ENCODE measurements around the gene TMEM150C.

Gene TMEM150C

DNA sequence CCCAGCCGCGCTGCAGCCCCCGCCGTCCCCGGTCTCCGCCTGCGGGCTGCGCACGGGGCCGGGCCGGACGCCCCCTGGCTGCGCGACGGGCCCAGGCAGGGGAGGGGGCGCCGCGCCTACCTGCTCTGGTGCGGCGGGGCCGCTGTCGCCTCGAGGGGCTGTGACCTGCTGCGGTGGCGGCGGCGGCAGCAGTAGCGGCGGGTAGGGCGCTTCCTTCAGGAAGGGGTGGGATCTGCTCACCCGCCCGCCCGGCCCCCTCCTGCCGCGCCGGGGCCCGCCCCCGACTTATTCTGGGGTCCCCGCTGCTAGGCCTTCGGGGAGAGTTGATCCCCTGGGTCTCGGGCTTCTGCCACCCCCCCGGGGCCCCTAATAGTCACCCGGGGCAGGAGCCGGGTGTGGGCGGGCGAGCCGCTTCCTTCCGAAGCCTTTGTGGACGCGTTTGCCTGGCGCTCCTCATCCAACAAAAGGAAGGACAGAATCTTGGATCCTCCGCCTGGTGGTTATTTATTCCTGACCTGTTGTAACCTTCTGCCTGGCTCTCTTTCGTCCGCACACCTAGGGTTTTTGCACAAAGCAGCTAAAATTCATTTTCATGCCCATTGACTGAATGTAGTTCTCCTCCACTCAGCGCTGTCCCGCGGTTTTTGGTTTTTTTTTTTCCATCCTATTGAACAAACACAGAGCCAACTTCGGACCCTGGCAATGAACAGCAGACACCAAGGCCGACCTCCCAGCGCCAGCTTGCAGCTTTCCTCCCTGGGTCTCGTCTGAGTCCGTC, at the start of gene TMEM150C:
Gene TMEM150C (minus strand): TSS at position 203 of the 778 bp plus-strand sequence. CDS start 57,331 bp downstream, outside the sequence.
- no peak for DNase-seq (ENCODE audit: low read depth)

GRCh38 chr4:82611527-82611926, 49.7 kb upstream of the TMEM150C start:
- no peak for DNase-seq (ENCODE audit: low read depth)

DNA sequence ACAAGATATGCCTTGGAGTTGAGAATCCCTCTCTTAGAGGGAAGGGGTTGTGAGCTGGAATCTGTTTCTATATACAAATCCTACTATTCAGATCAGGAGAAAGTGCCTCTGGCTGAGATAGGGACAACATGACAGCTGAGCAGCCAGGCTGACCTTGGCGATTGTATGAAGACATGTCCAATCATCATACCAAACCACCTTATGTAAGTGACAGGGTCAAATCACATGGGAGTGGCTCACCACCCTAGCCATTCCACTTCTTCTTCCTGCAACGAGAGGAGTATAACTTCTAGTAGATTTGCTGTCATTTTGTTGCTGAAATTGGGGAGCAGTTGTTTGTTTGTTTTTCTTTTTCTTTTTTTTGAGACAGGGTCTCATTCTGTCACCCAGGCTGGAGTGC, 48.3 kb upstream of the TMEM150C start:
- no peak for DNase-seq (ENCODE audit: low read depth)

- no peak for DNase-seq (ENCODE audit: low read depth)
Measured at GRCh38 chr4:82606622-82607021, 44.8 kb upstream of the TMEM150C start.

GRCh38 chr4:82604522-82604921, 42.7 kb upstream of the TMEM150C start:
- no peak for DNase-seq (ENCODE audit: low read depth)

DNA sequence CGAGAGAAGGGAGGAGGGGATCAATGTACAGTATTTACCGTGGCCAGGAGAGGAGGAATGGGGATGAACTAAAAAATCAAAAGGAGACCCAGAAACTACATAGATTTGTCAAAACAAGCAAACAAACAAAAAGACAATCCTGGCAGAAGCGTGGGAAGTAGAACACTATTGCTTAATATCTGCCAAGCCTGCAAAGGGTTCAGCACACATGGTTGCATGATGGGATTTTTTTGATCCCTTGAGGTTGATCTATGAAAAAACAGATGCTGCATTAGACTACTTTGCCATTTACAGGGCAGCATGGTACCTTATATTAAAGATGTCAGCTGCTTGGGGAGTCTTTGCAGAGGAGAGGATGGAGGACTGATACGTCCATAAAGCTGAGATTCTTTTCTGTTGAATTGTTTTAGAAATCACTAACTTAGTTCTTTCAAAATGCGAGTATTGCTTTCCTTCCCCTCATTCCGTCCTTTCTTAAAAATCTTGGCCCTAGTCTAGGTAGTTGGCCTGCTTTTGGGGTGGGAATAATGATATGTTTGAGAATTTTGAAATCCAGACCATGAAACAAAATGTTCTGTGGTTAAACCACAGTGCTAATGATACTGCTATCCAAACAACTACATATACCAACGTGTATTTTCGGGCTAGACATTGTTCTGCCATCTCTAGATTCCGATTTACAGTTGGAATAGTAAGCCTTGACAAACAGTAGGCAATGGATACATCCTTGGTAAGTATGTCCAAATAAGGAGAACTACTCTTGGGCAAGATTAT, 39.6 kb upstream of the TMEM150C start:
- DNase-seq (ENCODE audit: low read depth): no peak

GRCh38 chr4:82599336-82599735, 37.5 kb upstream of the TMEM150C start:
- no peak for DNase-seq (ENCODE audit: low read depth)

DNA sequence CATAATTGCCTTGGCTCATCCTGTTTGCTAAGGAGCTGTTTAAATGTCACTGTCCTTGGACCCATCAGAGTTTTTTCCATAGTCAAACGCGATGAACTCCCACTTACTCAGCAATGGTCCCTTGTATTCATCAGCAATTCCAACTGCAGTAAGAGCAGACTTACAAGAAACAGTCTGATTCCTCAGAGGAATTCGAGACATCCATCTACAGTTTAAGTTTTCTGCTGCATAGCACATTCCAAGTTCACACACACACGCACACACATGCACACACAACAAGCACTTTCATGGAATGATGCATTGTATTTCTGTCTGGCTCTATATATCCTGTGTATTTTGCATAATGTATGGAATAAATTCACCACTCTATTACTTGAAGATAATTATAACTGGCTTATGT, 32.7 kb upstream of the TMEM150C start:
- no peak for DNase-seq (ENCODE audit: low read depth)

DNA sequence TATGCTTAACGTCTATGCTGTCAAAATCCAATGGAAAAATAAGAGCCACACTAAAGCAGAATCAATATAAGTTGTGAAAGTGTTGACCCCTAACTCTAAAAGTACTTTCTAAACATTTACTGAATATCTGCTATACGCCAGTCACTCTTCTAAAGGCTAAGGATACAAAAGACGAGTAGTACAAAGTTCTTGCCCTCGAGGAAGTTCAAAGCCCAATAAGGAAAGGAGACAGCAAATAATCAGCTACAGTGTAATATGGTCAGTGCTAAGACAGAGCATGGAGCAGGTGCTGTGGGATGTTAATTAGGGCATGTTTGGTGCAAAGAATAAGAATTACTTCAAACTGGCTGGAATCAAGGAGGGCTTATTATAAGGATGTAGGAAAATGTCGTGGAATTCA, 31.6 kb upstream of the TMEM150C start:
- no peak for DNase-seq (ENCODE audit: low read depth)

GRCh38 chr4:82592639-82593038, 30.9 kb upstream of the TMEM150C start:
- no peak for DNase-seq (ENCODE audit: low read depth)

- no peak for DNase-seq (ENCODE audit: low read depth)
Measured at GRCh38 chr4:82591592-82591991, 29.8 kb upstream of the TMEM150C start.

GRCh38 chr4:82589756-82590155, 28.0 kb upstream of the TMEM150C start:
- no peak for DNase-seq (ENCODE audit: low read depth)

GRCh38 chr4:82588771-82589270, 27.0 kb upstream of the TMEM150C start:
- DNase-seq (ENCODE audit: low read depth): no peak

GRCh38 chr4:82587826-82588540, 26.2 kb upstream of the TMEM150C start:
- no peak for DNase-seq (ENCODE audit: low read depth)

DNA sequence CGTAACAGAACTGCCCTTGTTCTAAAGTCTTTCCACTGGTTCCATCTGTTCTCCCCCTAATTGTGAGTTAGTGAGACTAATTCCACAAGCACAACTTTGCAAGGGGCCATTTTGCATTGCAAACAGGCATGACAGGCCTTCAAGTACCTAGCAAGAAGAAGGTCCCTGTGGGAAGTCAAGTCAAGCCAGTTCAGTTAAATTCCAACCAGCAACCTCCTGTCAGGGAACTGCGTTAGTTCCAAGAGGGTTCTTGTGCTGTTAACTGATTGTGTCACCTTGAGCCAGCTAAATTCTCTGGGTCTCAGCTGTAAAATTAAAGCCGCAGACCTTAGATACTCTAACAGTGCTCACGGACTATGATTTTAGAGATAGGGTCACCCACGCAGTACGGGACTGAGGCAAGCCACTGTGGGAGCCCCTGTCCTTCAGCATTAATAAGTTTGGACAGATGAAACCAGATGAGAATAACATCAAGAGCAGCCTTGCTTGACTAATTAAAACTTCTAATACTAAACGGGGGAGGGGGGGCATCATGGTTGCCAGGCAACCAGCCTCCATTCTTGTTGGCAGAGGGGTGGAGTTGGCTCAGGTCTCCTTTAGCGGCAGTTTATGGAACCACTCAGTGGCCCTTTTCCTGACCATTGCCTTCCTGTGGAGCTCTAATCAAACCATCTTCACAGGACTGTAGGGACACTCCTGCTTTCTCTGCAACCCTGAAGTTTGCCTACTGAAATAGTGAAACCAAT, 24.1 kb upstream of the TMEM150C start:
- DNase-seq (ENCODE audit: low read depth): no peak

DNA sequence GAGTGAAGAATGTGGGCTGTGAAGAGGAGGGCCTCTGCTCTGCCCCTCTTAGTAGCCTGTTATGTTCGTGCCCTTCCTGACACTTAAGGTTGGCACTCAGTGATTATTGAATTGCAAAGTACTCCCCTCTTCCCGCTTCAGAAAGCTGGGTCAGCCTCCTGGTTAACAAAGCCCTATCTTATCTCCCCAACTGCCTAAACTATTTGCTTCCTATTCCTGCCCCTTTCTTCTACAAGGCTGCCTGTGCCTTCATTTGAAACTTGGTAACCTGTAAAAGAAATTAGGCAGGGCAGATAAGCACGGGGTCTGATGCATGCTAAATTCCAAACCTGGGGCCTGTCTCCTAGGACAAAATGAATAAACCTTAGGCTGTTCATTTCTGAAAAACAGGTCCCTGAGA, 23.1 kb upstream of the TMEM150C start:
- DNase-seq (ENCODE audit: low read depth): no peak

GRCh38 chr4:82583897-82584587, 22.3 kb upstream of the TMEM150C start:
- DNase-seq (ENCODE audit: low read depth): no peak

DNA sequence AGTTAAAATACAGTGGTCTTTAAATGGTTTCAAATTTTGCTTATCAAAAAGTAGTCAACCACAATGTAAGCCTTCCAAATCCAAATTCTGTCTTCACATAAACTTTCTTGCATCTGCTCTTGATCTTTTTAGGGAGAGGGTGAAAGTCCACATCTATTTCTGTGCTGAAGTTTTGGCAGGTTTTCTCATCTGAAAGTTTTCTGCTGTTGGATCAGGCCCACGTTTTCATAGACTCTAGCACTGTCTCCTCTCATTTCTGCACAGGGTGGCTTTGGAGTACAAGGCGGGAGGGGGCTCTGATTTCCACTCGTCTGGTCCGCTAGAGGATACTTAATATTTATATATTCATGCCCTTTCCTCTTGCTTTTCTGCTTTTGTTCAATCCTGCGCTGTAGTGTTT, 18.1 kb upstream of the TMEM150C start:
- no peak for DNase-seq (ENCODE audit: low read depth)

- DNase-seq (ENCODE audit: low read depth): no peak
Measured at GRCh38 chr4:82578935-82579334, 17.1 kb upstream of the TMEM150C start.

- DNase-seq (ENCODE audit: low read depth): no peak
Measured at GRCh38 chr4:82577451-82577850, 15.7 kb upstream of the TMEM150C start.

DNA sequence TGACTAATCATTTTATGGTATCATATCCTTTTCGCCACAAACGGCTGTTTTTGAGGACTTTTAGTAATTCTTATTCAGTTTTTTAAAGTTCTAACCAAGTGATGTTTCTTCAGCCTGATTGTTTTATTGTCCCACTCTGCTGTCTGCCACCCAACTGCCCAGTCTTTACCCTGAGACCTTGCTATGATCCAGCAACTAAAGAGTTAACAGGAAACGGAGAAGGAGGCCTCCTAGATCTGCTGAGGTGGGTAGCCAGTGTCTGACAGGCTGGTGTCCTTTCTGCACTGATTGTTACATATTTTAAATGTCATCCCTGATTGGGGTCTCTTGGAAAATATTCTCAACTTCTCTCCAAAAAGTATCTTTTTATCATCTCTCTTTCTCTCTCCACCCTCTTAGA, 7.9 kb upstream of the TMEM150C start:
- no peak for DNase-seq (ENCODE audit: low read depth)

Data from activated T-helper 9 cell treated with anti-CD3 and anti-CD28 coated beads, Interleukin-2, amount 50 U/mL, for 16 hours (primary cell).